ENCODE results near the gene UBAC1.
"Not testable (repeated sequence)": the region's sequence is repeated elsewhere in the genome, so short reads cannot be mapped to it uniquely, and the experiment has no call there.

The UBAC1 gene

DNA sequence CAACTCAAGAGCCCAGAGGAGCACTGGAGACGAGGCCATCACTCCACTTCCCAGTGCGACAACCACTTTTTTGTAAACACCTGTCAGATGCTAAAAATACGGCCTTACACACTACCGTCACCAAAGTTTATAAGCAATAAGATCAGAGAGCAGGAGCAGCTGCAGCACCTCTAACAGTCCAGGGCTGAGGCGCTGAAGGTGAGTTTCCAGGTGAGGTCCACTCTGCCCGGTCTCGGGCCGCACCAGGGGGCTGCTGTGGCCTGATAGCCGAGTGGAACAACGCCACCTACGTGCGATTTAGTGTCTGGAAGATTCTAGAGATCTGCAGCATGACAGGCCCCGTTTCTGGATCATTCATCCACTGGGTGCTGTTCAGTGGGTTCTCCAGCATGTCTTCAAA lies 28.1 kb downstream of the UBAC1 start:
- DNase-seq, result no peak

- no peak for DNase-seq
These were observed 28.5 kb downstream of the UBAC1 start for GRCh38 chr9:135932656-135933055.

DNA sequence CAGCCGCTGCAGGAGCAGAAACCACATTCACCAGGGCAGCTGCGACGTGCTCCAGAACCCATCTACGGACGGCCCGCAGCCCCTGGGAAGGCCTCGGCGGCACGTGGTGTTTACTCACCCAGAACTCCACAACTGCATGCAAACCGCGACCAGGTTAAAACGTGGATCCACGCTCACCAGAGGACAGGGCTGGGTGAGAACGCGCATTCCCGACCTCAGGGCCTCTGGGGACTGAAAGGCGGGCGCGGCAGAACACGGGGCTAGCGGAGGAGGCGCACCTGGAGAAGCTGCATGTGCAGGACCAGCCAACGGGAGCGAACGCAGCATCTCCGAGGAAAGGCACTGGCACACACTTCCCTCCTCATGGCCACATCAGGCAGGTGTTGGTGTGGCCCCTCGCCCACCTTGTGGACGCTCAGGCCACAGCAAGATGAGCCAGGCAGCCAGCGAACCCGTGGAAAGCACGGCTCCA lies 29.8 kb downstream of the UBAC1 start:
- DNase-seq, result no peak

GRCh38 chr9:135930446-135931345 lies 30.5 kb downstream of the UBAC1 start:
- DNase-seq, result no peak

DNA sequence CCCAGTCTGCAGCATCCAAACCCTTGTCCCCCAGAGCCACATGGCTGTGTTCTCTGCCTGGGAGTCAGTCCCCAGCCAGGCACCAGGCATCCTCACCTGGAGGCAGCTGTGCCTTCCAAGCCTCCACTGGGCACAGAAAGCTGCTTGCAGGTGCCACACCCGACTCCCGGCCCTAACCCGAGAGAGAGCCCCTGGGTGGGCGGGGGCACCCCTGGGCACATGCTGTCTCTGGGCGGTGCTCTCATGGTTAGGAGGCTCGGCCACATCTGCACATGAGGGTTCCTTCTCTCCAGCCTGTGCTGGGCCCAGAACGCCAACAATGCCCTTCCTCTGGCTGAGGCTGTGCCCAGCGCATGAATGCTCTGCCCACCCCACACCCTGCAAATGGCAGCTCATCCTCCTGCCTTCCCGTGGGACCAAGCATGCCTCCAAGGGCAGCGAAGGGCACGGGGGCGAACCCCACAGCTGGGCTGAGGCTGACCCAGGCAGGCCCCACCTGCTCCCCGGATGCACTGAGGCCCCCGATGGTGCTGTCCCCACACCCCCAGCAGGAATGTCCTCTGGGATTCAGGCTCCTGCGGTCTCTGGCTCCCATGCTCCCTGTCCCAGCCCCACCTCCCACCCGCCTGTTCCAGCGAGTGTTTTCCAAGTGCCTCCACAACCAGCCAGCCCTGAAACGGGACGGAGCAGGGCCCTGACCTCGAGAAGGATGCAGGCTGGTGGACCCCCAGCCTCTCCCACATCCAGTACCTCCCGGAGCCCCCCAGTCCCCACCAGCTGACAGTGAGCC lies 31.3 kb downstream of the UBAC1 start:
- no peak for DNase-seq

DNA sequence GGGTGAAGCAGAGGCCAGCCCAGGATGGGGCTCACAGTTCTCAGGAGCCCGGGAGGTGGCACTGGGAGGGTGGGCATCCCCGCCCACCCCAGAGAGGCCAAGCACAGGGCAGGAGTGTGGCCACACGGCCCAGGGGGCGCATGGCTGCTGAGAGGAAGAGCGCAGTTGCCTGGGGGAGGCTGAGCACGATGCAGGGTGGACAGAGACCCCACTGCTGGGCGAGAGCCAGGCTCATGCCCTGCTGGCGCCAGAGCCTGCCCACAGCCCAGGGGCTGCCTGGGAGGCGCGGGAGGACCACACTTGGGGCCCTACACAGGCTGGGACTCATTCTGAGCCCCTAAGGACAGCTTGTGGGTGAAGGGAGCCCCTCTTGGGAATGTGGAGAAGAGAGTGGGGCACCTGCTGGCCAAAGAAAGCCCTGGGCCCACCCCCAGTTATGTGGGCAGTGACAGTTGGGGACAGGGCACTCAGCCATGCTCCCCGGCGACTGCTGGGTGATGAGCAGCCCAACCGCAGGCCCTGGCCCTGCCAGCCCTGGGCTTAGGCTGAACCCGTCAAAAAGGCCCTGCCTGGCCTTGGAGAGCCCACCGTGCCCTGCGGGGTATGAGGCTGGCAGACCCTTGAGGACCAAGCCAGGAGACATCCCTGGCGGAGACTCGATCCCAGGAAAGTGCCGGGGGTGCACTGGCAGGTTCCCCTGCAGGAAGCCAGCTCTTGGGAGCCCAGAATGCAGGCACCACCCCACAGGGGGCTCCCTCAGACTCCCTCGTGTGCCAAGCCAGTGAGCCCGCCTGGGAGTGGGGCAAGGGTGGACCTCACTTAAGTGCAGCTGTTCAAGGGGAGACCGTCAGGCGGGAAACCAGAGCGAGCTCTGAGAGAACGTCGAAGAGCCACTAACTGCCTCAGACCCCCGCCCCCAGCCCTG lies 32.2 kb downstream of the UBAC1 start:
- no peak for DNase-seq

DNA sequence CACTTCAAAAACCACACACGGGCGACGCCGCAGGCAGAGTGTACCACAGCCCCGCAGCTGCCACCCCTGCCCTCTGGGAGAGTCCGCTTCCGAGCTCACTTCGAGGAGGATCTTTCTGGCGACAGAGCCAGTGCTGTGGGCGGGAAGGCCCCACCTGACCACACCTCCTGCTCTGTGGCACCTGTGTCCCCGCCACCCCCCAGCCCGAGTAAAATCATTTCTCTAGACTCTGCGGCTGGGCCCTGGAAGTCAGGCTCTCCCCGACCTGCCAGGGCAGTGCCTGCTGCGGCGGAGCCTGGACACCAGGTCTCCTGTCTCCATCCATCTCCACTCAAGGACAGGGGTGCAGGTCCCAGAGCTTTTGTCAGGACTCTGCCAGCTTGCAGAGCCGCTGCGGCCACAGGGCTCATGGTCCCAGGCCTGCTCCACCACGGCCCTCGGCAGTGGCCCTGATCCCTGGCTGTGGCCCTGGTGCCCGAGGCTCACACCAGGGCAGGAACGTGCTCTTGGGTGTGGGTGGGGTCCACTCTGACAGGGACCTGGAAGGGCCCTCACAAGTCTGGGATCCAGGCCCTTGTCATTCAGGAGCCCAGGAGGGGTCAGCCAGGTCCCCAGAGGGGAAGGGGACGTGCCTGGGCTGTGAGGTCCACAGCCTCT lies 33.0 kb downstream of the UBAC1 start:
- no peak for DNase-seq

- no peak for DNase-seq
These were observed 33.8 kb downstream of the UBAC1 start for GRCh38 chr9:135927195-135928013.

DNA sequence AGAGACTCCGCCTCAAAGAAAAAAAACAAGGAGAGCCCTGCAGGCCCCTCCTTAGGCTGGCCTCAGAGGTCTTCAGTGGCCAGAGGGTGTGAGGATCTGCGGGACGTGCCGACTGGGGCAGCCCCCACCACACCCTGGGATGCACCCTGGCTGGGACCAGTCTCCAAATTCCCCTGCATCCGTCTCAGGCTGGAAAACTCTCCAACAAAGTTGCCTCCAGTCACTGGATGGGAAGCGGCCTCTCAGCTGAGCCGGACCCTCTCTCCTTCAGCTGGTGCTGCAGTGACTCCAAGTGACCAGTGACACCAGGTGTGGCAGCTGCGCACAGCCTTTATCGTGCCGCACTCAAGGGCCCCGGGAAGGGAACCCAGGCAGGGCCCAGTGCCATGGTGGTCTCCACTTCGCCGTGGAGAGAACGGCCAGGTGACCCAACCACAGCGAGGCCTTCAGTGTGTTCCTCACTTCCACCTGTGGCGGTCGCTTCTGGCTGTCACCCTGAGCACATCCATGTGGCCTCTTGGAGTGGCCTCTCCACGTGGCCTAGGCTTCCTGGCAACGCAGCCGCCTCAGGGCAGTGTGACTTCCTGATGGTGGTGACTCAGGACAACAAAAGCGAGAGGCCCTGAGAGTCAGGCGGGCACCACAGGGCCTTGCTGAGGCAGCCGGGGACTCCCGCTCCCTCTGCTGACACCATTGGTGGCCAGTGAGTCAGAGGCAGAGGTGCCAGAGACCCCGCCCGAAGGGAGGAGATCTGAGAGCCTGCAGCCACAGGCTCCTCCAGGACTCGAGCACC lies 34.6 kb downstream of the UBAC1 start:
- no peak for DNase-seq

DNA sequence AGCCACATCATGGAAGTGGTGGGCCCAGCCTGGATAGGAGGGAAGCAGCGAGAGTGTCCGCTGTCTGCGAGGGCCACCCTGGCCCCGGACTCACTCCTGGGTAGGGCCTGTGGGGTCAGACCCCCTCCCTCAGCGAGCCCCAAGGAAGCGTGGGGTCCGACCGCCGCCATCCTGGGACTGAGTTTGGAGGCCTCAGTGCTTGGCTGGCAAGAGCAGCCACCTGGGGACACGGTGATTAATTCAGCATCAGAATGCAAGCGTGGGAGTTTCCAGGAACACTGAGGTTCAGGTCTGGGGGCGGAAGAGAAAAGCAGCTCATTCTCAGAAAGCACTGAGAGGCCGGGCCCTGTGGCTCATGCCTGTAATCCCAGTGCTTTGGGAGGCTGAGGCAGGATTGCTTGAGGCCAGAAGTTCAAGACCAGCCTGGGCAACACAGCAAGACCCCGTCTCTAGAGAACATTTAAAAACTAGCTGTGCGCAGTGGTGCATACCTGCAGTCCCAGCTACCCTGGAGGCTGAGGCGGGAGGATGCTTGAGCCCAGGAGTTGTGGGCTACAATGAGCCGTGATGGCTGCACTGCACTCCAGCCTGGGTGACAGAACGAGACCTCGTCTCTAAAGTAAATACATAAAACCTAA lies 35.6 kb downstream of the UBAC1 start:
- DNase-seq, result no peak

GRCh38 chr9:135924628-135925338 lies 36.4 kb downstream of the UBAC1 start:
- no peak for DNase-seq

- no peak for DNase-seq
These were observed 37.7 kb downstream of the UBAC1 start for GRCh38 chr9:135923508-135923907.

GRCh38 chr9:135921749-135922310 lies 39.3 kb downstream of the UBAC1 start:
- no peak for DNase-seq

- DNase-seq, result no peak
These were observed 40.1 kb downstream of the UBAC1 start for GRCh38 chr9:135920973-135921585.

GRCh38 chr9:135920256-135920930 lies 40.8 kb downstream of the UBAC1 start:
- DNase-seq, result no peak

DNA sequence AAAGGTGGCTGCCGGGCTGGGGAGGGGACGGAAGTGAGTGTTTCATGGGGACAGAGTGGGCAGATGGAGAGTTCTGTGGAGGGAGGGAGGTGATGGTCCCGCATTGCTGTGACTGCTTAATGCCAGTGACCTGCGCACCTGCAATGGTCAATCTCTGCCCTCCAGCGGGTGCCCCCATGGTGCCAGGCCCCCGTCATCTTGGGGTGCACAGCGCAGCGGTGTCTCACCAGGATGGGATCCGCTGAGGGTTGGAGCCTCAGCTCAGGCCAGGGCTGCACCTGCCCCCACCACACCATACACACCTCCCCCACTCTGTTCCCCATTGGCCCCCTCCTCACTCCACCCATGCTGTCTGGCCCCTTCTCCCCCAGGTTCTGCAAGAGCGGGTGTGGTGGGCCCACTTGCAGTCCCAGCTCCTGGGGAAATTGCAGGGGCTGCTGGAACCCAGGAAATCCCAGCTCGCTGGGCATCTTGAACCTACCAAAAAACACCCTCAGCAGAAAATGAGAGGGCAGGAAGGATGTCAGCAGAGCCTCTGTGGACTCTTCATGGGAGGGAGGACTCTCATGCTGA lies 41.8 kb downstream of the UBAC1 start:
- DNase-seq, result no peak

GRCh38 chr9:135916227-135916626 lies 44.9 kb downstream of the UBAC1 start:
- DNase-seq, result not testable (repeated sequence)

Data from NCI-H1930 (cell line).